ENCODE results near the gene IBSP. TPM values are rescaled to one million over a fixed set of nuclear protein-coding genes. Genes with fewer than 3 reads are reported as not detected.

The IBSP gene
- total RNA-seq, 2 experiments from 2014 or later = 0.09 TPM; not detected in 1

- intact Hi-C loops (cut with micrococcal nuclease; ENCODE audit: unreplicated experiment) = no loop called here
- CTCF ChIA-PET (ENCODE audit: unreplicated experiment) = no interaction called here
Observed at GRCh38 chr4:87785731-87786509, 13.4 kb upstream of the IBSP start.

GRCh38 chr4:87802858-87803257, 3.5 kb downstream of the IBSP start:
- intact Hi-C loops (cut with micrococcal nuclease; ENCODE audit: unreplicated experiment) = no loop called here
- no peak for DNase-seq (ENCODE audit: low spot score)
- Histone ChIP-seq H2AFZ (ENCODE audit: low read length) (no peak overlapping the region), H3K4me2 (ENCODE audit: low read length) (no peak overlapping the region), H3K9me3 (ENCODE audit: low read length) (no peaks in the 10 kb centered on the region), H4K20me1 (ENCODE audit: insufficient read depth, low read length) (no peaks in the 10 kb centered on the region), H3K4me3 (ENCODE audit: low read depth, low read length, poor library complexity, severe bottlenecking) (no peak overlapping the region), H3K4me1 (ENCODE audit: insufficient read depth, low read length, poor library complexity, severe bottlenecking) (no peaks in the 10 kb centered on the region), H3K36me3 (ENCODE audit: insufficient read depth, low read length) (no peaks in the 10 kb centered on the region), H3K27ac (ENCODE audit: low read depth, low read length, poor library complexity, severe bottlenecking) (no peak overlapping the region), H3K9me2 (ENCODE audit: insufficient read depth, low read length) (no peaks in the 10 kb centered on the region), H3K79me2 (ENCODE audit: insufficient read depth, low read depth, low read length) (no peaks in the 10 kb centered on the region)
- CTCF ChIA-PET (ENCODE audit: unreplicated experiment) = no interaction called here
- TF ChIP-seq CTCF (conservative IDR thresholded peaks at IDR 0.05; ENCODE audit: low read length) (no peak), EZH2phosphoT487 (IDR thresholded peaks at IDR 0.05; ENCODE audit: borderline replicate concordance, low read depth, low read length) (no peak)
- POLR2A ChIA-PET = no interaction called here
- BruUV-seq (replicated peaks) = no TSS peak

More at GRCh38 chr4:87785731-87786509, 13.4 kb upstream of the IBSP start:
- TF ChIP-seq CTCF (conservative IDR thresholded peaks at IDR 0.05; ENCODE audit: low read length) (no peak), EZH2phosphoT487 (IDR thresholded peaks at IDR 0.05; ENCODE audit: borderline replicate concordance, low read depth, low read length) (no peak)
- no peaks in the 10 kb centered on the region for H4K20me1 ChIP-seq (ENCODE audit: insufficient read depth, low read length)
- H2AFZ ChIP-seq (ENCODE audit: low read length) = no peak overlapping the region
- no peak overlapping the region for H3K4me2 ChIP-seq (ENCODE audit: low read length)
- no peak for DNase-seq (ENCODE audit: low spot score)
- no peaks in the 10 kb centered on the region for H3K9me3 ChIP-seq (ENCODE audit: low read length)
- no peaks in the 10 kb centered on the region for H3K36me3 ChIP-seq (ENCODE audit: insufficient read depth, low read length)
- no TSS peak for BruUV-seq (replicated peaks)
- no peaks in the 10 kb centered on the region for H3K9me2 ChIP-seq (ENCODE audit: insufficient read depth, low read length)
- H3K4me1 ChIP-seq (ENCODE audit: insufficient read depth, low read length, poor library complexity, severe bottlenecking) = no peaks in the 10 kb centered on the region
- POLR2A ChIA-PET = no interaction called here
- H3K4me3 ChIP-seq (ENCODE audit: low read depth, low read length, poor library complexity, severe bottlenecking) = no peak overlapping the region
- no peaks in the 10 kb centered on the region for H3K79me2 ChIP-seq (ENCODE audit: insufficient read depth, low read depth, low read length)
- H3K27ac ChIP-seq (ENCODE audit: low read depth, low read length, poor library complexity, severe bottlenecking) = no peak overlapping the region

GRCh38 chr4:87803421-87803820, 4.1 kb downstream of the IBSP start:
- no peaks in the 10 kb centered on the region for H3K36me3 ChIP-seq (ENCODE audit: insufficient read depth, low read length)
- CTCF ChIA-PET (ENCODE audit: unreplicated experiment) = no interaction called here
- H3K9me2 ChIP-seq (ENCODE audit: insufficient read depth, low read length) = no peaks in the 10 kb centered on the region
- H2AFZ ChIP-seq (ENCODE audit: low read length) = no peak overlapping the region
- H3K27ac ChIP-seq (ENCODE audit: low read depth, low read length, poor library complexity, severe bottlenecking) = no peak overlapping the region
- no peak for TF ChIP-seq CTCF (conservative IDR thresholded peaks at IDR 0.05; ENCODE audit: low read length)
- no peak for TF ChIP-seq EZH2phosphoT487 (IDR thresholded peaks at IDR 0.05; ENCODE audit: borderline replicate concordance, low read depth, low read length)
- intact Hi-C loops (cut with micrococcal nuclease; ENCODE audit: unreplicated experiment) = no loop called here
- POLR2A ChIA-PET = no interaction called here
- H3K4me3 ChIP-seq (ENCODE audit: low read depth, low read length, poor library complexity, severe bottlenecking) = no peak overlapping the region
- H3K4me1 ChIP-seq (ENCODE audit: insufficient read depth, low read length, poor library complexity, severe bottlenecking) = no peaks in the 10 kb centered on the region
- H4K20me1 ChIP-seq (ENCODE audit: insufficient read depth, low read length) = no peaks in the 10 kb centered on the region
- H3K79me2 ChIP-seq (ENCODE audit: insufficient read depth, low read depth, low read length) = no peaks in the 10 kb centered on the region
- no peak overlapping the region for H3K4me2 ChIP-seq (ENCODE audit: low read length)
- DNase-seq (ENCODE audit: low spot score) = no peak
- H3K9me3 ChIP-seq (ENCODE audit: low read length) = no peaks in the 10 kb centered on the region
- no TSS peak for BruUV-seq (replicated peaks)
